Nephron (organoid): ENCODE data around the gene PPID.

Source experiments
- H3K27ac Mint-ChIP-seq, 3 experiments: 2 replicates each; pipeline ENCODE4 v1.8.0; 2020; ENCODE audit warnings: mixed read lengths in 3 of 3, mild to moderate bottlenecking in 2 of 3, moderate library complexity in 1 of 3
- H3K27me3 Mint-ChIP-seq: 2 replicates; pipeline ENCODE4 v1.8.0; 2021; ENCODE audit warnings: low read depth, mild to moderate bottlenecking, moderate library complexity, mixed read lengths
- H3K36me3 Mint-ChIP-seq: 2 replicates; pipeline ENCODE4 v1.8.0; 2020; ENCODE audit warnings: low read depth, mixed read lengths
- H3K4me1 Mint-ChIP-seq: 2 replicates; pipeline ENCODE4 v1.8.0; 2020; ENCODE audit warnings: mixed read lengths
- H3K4me3 Mint-ChIP-seq, 3 experiments: 2 replicates each; pipeline ENCODE4 v1.8.0; 2020; ENCODE audit warnings: mild to moderate bottlenecking in 3 of 3, mixed read lengths in 3 of 3, moderate library complexity in 2 of 3
- H3K9me3 Mint-ChIP-seq: 2 replicates; pipeline ENCODE4 v1.8.0; 2020; ENCODE audit warnings: mixed read lengths
- TF ChIP-seq, protein P1 (sequence below), 3 experiments: fragments of 200-600 bp; sonication (generic); IDR thresholded peaks; one replicate each; pipeline ENCODE4 v1.5.0; 2021; ENCODE audit warnings: antibody characterized with exemption in 3 of 3; ENCODE audit not compliant: unreplicated experiment in 3 of 3

The PPID gene

DNA sequence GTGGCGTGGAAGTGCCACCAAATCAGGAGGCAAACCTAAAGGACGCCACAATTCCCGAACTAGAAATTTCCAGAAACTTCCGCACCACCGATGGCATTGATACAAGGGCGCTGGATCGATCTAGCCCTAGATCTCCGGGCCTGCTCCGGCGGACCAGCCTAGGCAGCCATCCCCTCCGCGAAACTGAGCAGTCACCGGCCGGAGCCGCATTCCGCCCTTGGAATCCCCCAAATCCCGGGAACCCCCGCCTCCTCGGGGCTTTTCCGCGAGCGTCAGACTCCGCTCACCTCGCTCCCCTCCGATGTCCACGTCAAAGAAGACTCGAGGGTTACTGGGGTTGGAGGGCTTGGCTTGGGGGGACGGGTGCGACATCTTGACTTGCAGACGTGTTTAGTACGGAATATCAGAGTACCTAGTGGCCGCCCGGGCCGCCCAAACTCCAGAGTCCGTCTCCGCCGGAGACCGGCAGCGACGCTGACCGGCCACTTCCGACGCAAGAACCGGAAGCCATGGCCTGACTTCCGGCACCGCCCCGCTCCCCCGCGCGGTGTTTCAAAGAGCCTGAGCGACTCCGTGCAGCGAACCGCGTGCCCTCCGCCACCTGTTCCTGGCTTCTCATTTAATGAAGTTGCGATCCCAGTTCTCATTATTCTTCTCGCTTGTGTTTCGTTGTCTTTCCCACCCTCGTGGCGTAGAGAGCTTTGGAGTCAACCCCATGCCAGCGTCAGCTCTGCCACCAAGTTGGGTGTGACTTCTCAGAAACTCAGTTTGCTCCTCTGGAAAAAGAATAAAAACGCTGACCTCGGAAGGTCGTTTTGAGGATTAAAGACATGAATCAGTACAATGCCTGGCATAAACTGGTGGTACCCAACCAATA is at the start of gene PPID:
PPID (minus strand) TSS at position 480 of the 877 bp plus-strand sequence; CDS start at position 372, 108 bp downstream.
- Mint-ChIP-seq H3K4me1 (peaks cover 32% of the 10 kb centered on the region), H3K27ac (peak within 1 kb of the TSS; percentile 91 to 98 (median 95)), H3K27me3 (peaks cover 5% of the 10 kb centered on the region), H3K36me3 (peaks cover 26% of the 10 kb centered on the region), H3K4me3 (peak within 1 kb of the TSS; percentile 95 to 99 (median 96)), H3K9me3 (no peaks in the 10 kb centered on the region)
- TF ChIP-seq, protein P1, sequence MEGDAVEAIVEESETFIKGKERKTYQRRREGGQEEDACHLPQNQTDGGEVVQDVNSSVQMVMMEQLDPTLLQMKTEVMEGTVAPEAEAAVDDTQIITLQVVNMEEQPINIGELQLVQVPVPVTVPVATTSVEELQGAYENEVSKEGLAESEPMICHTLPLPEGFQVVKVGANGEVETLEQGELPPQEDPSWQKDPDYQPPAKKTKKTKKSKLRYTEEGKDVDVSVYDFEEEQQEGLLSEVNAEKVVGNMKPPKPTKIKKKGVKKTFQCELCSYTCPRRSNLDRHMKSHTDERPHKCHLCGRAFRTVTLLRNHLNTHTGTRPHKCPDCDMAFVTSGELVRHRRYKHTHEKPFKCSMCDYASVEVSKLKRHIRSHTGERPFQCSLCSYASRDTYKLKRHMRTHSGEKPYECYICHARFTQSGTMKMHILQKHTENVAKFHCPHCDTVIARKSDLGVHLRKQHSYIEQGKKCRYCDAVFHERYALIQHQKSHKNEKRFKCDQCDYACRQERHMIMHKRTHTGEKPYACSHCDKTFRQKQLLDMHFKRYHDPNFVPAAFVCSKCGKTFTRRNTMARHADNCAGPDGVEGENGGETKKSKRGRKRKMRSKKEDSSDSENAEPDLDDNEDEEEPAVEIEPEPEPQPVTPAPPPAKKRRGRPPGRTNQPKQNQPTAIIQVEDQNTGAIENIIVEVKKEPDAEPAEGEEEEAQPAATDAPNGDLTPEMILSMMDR (IDR thresholded peaks at IDR 0.05; ENCODE audit: unreplicated experiment in 3 of 3), result no peak

DNA sequence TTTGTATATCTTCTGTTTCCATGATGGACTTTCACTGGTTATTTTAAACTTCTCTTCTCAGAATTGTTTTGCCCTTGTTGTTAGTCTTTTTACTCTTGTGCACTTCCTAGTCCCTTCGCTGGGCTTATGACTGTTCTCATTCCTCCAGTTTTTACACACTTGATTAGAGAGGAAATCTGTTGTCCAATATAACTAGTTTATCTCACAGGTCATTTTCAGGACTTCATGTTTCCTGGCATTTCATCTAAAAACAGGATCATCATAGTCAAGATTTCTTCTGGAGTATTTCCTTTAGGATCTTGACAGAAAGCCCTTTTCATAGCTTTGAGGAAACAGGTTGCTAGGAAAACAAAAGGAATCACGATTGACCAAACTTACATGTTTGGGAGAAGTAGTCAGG is 48.6 kb upstream of the PPID start:
- Mint-ChIP-seq H3K36me3 (no peaks in the 10 kb centered on the region), H3K9me3 (no peaks in the 10 kb centered on the region), H3K27ac (peak overlapping the region in 1 of 3 experiments; percentile 32), H3K4me3 (peak overlapping the region; percentile 36 to 66 (median 61)), H3K4me1 (peaks cover 54% of the 10 kb centered on the region), H3K27me3 (no peaks in the 10 kb centered on the region)
- TF ChIP-seq, protein P1 (IDR thresholded peaks at IDR 0.05; ENCODE audit: unreplicated experiment in 3 of 3), result no peak

DNA sequence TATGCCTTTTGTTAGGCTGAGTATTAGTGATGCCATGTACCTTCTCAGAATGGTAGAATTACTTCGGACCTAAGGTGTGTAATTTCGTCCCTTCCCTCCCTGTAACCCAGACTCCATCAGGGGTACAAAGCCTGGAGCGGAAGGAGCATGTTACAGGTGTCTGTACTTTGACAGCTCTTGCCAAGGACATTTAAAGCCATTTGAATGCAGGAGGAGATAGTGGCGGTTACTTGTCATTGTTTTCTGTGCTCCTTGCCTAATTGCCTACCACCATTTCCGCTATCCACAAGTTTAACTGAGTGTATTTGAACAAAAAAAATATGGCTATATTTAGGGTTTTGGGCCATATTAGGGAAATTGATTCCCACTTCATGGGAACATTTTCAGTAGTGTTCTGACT is 47.5 kb upstream of the PPID start:
- peak overlapping the region; percentile 25 to 54 (median 39) for H3K27ac Mint-ChIP-seq
- H3K4me3 Mint-ChIP-seq, result peak overlapping the region; percentile 99
- H3K27me3 Mint-ChIP-seq, result no peaks in the 10 kb centered on the region
- H3K9me3 Mint-ChIP-seq, result no peaks in the 10 kb centered on the region
- TF ChIP-seq, protein P1 (IDR thresholded peaks at IDR 0.05; ENCODE audit: unreplicated experiment in 3 of 3), result no peak
- no peaks in the 10 kb centered on the region for H3K36me3 Mint-ChIP-seq
- peaks cover 57% of the 10 kb centered on the region for H3K4me1 Mint-ChIP-seq

DNA sequence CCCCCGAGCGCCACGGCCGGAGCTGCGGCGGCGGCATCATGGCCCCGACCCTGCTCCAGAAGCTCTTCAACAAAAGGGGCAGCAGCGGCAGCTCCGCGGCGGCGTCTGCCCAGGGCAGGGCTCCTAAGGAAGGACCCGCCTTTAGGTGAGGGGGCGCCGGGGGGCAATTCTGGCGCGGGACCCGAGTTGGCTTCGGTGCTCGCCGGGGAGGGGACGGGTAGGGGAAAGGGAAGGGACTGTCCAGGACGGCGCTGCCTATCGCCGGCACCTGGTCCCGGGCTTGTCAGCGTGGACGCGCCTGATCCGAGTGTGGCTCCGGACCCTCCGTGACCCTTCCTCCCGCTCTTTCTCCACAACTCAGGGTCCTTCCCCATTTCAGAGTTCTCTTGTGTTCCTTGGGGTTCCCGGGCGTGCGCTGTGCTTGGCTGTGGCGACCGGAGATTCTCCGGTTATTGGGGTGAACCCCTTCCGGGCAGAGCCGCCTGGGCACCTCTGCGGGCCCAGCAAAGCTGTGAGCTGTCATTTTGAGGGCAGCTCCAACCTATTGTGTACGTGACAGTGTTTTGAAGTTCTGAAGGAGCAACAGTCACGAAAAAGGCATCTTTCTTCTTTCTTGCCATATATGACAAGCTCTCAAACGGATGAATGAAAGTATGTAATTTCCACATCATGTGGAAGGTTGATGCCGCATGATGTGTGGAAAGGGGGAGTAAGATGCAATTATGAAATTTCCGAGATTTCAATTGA is 46.2 kb upstream of the PPID start:
- H3K27me3 Mint-ChIP-seq, result no peaks in the 10 kb centered on the region

DNA sequence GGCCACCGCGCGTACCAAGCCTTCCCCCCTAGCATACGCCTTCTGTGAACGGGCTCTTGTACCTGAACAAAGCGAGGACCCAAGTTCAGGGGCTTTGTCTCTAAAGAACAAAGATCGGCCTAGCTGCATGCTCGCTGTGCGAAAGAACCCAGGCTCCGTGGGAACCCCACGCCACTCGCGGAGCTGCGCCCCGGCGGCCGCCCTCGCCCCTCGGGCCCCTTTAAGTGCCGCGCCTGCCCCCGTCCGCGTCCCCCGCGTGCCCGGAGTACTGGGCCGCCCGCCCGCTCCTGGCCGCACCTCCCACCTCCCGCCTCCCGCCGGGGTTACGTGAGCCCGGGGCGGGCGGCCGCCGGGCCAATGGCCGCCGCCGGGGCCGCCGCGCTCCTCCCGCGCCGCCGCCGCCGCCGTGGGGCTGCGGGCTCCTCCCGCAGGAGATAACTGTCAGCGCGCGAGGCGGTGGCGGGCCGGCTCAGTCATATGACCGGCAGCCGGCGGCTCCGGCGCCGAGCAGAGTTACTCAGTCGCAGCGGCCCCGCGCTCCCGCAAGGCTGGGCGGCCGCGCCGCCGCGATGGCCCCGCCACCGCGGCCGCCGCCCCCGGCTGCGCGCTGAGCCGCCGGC is 45.5 kb upstream of the PPID start, which contains the start of gene FNIP2:
FNIP2 (plus strand) TSS at position 472 of the 620 bp plus-strand sequence. CDS start 187 bp downstream, outside the sequence.
- Mint-ChIP-seq H3K9me3 (no peaks in the 10 kb centered on the region), H3K36me3 (no peaks in the 10 kb centered on the region), H3K4me3 (peak within 1 kb of the TSS; percentile 99), H3K27me3 (no peaks in the 10 kb centered on the region), H3K4me1 (peaks cover 47% of the 10 kb centered on the region), H3K27ac (peak within 1 kb of the TSS; percentile 90 to 99 (median 96))
- TF ChIP-seq, protein P1 (IDR thresholded peaks at IDR 0.05; ENCODE audit: unreplicated experiment in 3 of 3), result no peak

More for the DNA sequence above, 46.2 kb upstream of the PPID start:
- Mint-ChIP-seq H3K4me1 (peaks cover 47% of the 10 kb centered on the region), H3K4me3 (peak overlapping the region; percentile 99), H3K36me3 (no peaks in the 10 kb centered on the region), H3K27ac (peak overlapping the region; percentile 79 to 92 (median 91)), H3K9me3 (no peaks in the 10 kb centered on the region)
- TF ChIP-seq, protein P1 (IDR thresholded peaks at IDR 0.05; ENCODE audit: unreplicated experiment in 3 of 3), result no peak
